Gastrocnemius medialis (tissue), 4 donors: ENCODE data around the gene NXT1. TPM values are rescaled to one million over a fixed set of nuclear protein-coding genes. Genes with fewer than 3 reads are reported as not detected.

ENCODE experiments used
- ATAC-seq, 2 donors: fragments of 150-250 bp; one replicate each; pipeline ENCODE4 v1.9.1; 2016
- DNase-seq, 2 donors: peaks; one replicate each; pipeline ENCODE4 v3.0.0-alpha.2; 2019
- H3K27ac ChIP-seq, 4 donors: fragments of 200-600 bp; sonication (generic); 1 replicate in 1 of 4; 2 replicates in 3 of 4; pipeline ENCODE4 v1.5.1; 2016 to 2018; ENCODE audit warnings: mild to moderate bottlenecking in 2 of 4, moderate library complexity in 1 of 4
- H3K27me3 ChIP-seq, 3 donors: fragments of 200-600 bp; sonication (generic) in 2 of 3; 1 replicate in 1 of 3; 2 replicates in 2 of 3; pipeline versions ENCODE4 v1.5.1 to v1.6.0; 2016 to 2019; ENCODE audit warnings: mild to moderate bottlenecking in 1 of 3, moderate library complexity in 1 of 3
- H3K36me3 ChIP-seq, 2 donors: fragments of 200-600 bp; sonication (generic) in 1 of 2; one replicate each; pipeline ENCODE4 v1.5.1; 2017 to 2018
- H3K4me1 ChIP-seq, 2 donors: fragments of 200-600 bp; sonication (generic) in 1 of 2; one replicate each; pipeline ENCODE4 v1.5.1; 2016 to 2017; ENCODE audit warnings: mild to moderate bottlenecking in 2 of 2
- H3K4me3 ChIP-seq, 4 donors: fragments of 200-600 bp; sonication (generic) in 3 of 4; 1 replicate in 1 of 4; 2 replicates in 3 of 4; pipeline ENCODE4 v1.5.1; 2016 to 2019; ENCODE audit warnings: mild to moderate bottlenecking in 2 of 4
- H3K9me3 ChIP-seq, 3 donors: fragments of 200-600 bp; sonication (generic) in 2 of 3; 1 replicate in 1 of 3; 2 replicates in 2 of 3; pipeline ENCODE4 v1.5.1; 2016 to 2019
- POLR2A ChIP-seq, 2 donors: fragments of 450-650 bp; IDR thresholded peaks; one replicate each; pipeline ENCODE4 v1.6.1; 2017; ENCODE audit warnings: antibody characterized with exemption in 2 of 2, mild to moderate bottlenecking in 2 of 2, moderate library complexity in 2 of 2
- in situ Hi-C, 4 donors: fragments of 200-750 bp; cut with MboI; loops; one replicate each; pipeline versions ENCODE4 v1.15.0 to v1.8.0; 2017; ENCODE audit warnings: low sequenced_read_pairs in 4 of 4
- intact Hi-C: fragments of 100-400 bp; cut with DNase I; formaldehyde crosslinking; loops from one replicate; pipeline ENCODE4 v1.15.1; 2023; ENCODE audit warnings: low total_unique reads
- total RNA-seq, 4 donors: library from RNA; depleted of rRNA; stranded (reverse); fragments of >200 nt; gene quantifications; one replicate each; pipeline versions ENCODE4 v1.1.0 to v1.2.3, GENCODE V29; 2016
- TF ChIP-seq, protein P1 (sequence below), 5 experiments: fragments of 450-650 bp in 3 of 5; fragments of 200-600 bp in 2 of 5; sonication (generic) in 2 of 5; IDR thresholded peaks in 4 of 5; conservative IDR thresholded peaks in 1 of 5; 1 replicate in 4 of 5; 2 replicates in 1 of 5; pipeline ENCODE4 v1.5.1; 2016 to 2019; ENCODE audit warnings: antibody characterized with exemption in 5 of 5, mild to moderate bottlenecking in 3 of 5, moderate library complexity in 3 of 5

Gene NXT1
- total RNA-seq, 4 donors from 2014 or later: 15.2 to 17.9 (median 15.9) TPM

DNA sequence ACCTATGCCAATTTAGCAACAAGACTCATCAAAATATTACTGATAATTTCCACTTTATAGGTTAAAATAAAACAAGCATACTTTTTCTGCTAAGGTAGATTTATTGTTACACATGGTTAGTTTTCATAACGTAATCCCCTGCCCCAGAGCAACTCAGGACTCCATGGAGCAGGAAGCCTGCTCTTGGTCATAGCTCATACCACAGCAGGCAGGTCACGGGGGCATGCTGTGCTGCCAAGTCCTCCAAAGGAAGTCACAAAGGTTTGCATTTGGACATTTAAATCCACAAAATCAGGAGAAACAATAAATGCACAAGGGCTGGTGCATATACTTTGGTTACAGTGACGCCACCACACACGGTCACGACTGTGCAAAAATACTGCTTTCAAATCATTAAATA is 23.9 kb downstream of the NXT1 start:
- no peak for TF ChIP-seq POLR2A (IDR thresholded peaks at IDR 0.05)
- TF ChIP-seq, protein P1, sequence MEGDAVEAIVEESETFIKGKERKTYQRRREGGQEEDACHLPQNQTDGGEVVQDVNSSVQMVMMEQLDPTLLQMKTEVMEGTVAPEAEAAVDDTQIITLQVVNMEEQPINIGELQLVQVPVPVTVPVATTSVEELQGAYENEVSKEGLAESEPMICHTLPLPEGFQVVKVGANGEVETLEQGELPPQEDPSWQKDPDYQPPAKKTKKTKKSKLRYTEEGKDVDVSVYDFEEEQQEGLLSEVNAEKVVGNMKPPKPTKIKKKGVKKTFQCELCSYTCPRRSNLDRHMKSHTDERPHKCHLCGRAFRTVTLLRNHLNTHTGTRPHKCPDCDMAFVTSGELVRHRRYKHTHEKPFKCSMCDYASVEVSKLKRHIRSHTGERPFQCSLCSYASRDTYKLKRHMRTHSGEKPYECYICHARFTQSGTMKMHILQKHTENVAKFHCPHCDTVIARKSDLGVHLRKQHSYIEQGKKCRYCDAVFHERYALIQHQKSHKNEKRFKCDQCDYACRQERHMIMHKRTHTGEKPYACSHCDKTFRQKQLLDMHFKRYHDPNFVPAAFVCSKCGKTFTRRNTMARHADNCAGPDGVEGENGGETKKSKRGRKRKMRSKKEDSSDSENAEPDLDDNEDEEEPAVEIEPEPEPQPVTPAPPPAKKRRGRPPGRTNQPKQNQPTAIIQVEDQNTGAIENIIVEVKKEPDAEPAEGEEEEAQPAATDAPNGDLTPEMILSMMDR (IDR thresholded peaks at IDR 0.05 in 4 of 5, conservative IDR thresholded peaks at IDR 0.05 in 1 of 5): no peak
- H3K9me3 ChIP-seq: no peaks in the 10 kb centered on the region
- H3K27me3 ChIP-seq: no peaks in the 10 kb centered on the region
- H3K36me3 ChIP-seq: peaks cover 0 to 73% of the 10 kb centered on the region in 2 donors
- no peak overlapping the region for H3K27ac ChIP-seq
- in situ Hi-C loops (no loop called here), intact Hi-C loops (no loop called here)
- H3K4me3 ChIP-seq: no peak overlapping the region
- no peak for ATAC-seq
- H3K4me1 ChIP-seq: peaks cover 6 to 16% of the 10 kb centered on the region in 2 donors
- DNase-seq: no peak

DNA sequence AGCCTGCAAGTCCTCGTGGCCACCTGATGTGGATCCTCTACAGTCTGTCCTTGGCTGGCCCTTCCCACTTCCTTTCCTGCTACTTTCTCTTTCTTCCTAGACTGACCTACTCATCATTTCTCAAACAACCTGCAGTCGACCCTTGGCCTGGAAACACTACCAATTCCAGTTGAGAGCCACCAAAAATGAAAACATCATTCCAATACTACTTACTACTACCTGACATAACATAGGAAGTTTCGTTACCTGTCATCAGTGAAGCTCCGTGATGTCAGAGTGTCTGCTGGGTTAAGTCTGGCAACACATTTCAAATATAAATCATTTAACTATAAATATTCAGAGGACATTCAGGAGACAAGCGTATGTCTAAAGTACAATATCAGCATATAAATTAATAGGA is 25.2 kb downstream of the NXT1 start:
- H3K4me1 ChIP-seq: peaks cover 6 to 14% of the 10 kb centered on the region in 2 donors
- ATAC-seq (no peak), DNase-seq (no peak)
- H3K27me3 ChIP-seq: no peaks in the 10 kb centered on the region
- in situ Hi-C loops: no loop called here
- H3K9me3 ChIP-seq: no peaks in the 10 kb centered on the region
- peaks cover 0 to 62% of the 10 kb centered on the region in 2 donors for H3K36me3 ChIP-seq
- intact Hi-C loops: no loop called here
- no peak for TF ChIP-seq POLR2A (IDR thresholded peaks at IDR 0.05)
- TF ChIP-seq, protein P1 (IDR thresholded peaks at IDR 0.05 in 4 of 5, conservative IDR thresholded peaks at IDR 0.05 in 1 of 5): no peak
- no peak overlapping the region for H3K4me3 ChIP-seq
- no peak overlapping the region for H3K27ac ChIP-seq

- DNase-seq (no peak), ATAC-seq (no peak)
- in situ Hi-C loops (no loop called here), intact Hi-C loops (no loop called here)
- no peak overlapping the region for H3K27ac ChIP-seq
- no peaks in the 10 kb centered on the region for H3K9me3 ChIP-seq
- H3K4me1 ChIP-seq: peaks cover 0 to 2% of the 10 kb centered on the region in 2 donors
- no peaks in the 10 kb centered on the region for H3K27me3 ChIP-seq
- TF ChIP-seq, protein P1 (IDR thresholded peaks at IDR 0.05 in 4 of 5, conservative IDR thresholded peaks at IDR 0.05 in 1 of 5): no peak
- TF ChIP-seq POLR2A (IDR thresholded peaks at IDR 0.05): no peak
- H3K4me3 ChIP-seq: no peak overlapping the region
- peaks cover 0 to 42% of the 10 kb centered on the region in 2 donors for H3K36me3 ChIP-seq
These were observed 29.2 kb downstream of the NXT1 start for GRCh38 chr20:23379772-23380171.

GRCh38 chr20:23381876-23382275 is 31.3 kb downstream of the NXT1 start:
- DNase-seq (no peak), ATAC-seq (no peak)
- intact Hi-C loops (no loop called here), in situ Hi-C loops (no loop called here)
- Histone ChIP-seq H3K9me3 (no peaks in the 10 kb centered on the region), H3K36me3 (peaks cover 0 to 24% of the 10 kb centered on the region in 2 donors), H3K27ac (no peak overlapping the region), H3K27me3 (no peaks in the 10 kb centered on the region), H3K4me1 (peaks cover 0 to 20% of the 10 kb centered on the region in 2 donors), H3K4me3 (no peak overlapping the region)
- TF ChIP-seq, protein P1 (IDR thresholded peaks at IDR 0.05 in 4 of 5, conservative IDR thresholded peaks at IDR 0.05 in 1 of 5): no peak
- TF ChIP-seq POLR2A (IDR thresholded peaks at IDR 0.05): no peak
